NCI-H524 treated with DMSO at 0.1 percent for 48 hours (cell line): ENCODE data around the gene PRM3.
"Not testable (repeated sequence)": the region's sequence is repeated elsewhere in the genome, so short reads cannot be mapped to it uniquely, and the experiment has no call there.

Experiments used
- DNase-seq: peaks from one replicate; lab custom pipeline; 2025; lab: John Stamatoyannopoulos, UW

Gene PRM3

DNA sequence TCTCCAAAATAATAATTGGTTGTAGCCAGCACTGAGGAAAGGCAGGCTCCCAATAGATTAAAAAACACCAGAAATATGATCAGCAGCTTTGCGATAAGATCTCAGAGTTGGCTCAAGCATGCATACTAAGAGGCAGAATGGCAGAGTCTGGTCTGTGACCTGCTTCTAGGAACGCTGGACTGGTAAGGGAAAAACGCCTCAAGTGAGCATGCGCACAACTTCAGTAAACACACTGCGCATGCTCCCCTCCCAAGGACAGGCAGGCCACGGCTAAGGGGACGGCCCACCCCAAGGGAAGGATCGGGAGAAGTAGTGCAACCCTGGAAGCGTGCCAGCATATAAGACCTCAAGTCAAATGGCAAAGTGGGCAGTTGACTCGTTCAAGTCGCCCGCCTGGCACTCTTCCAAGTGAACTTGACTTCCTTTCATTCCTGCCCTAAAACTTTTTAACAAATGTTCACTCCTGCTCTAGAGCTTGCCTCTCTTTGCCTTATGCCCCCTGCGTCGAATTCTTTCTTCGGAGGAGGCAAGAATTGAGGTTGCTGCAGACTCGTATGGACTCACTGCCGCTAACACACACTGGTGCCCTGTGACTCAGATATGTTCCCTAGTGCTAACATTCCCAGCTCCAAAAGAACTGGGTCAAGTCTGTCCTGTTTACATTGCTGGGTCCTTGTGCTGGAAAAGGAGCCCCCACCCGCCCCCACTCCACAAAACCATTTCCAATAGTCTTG lies 30.1 kb upstream of the PRM3 start:
- DNase-seq: no peak

DNA sequence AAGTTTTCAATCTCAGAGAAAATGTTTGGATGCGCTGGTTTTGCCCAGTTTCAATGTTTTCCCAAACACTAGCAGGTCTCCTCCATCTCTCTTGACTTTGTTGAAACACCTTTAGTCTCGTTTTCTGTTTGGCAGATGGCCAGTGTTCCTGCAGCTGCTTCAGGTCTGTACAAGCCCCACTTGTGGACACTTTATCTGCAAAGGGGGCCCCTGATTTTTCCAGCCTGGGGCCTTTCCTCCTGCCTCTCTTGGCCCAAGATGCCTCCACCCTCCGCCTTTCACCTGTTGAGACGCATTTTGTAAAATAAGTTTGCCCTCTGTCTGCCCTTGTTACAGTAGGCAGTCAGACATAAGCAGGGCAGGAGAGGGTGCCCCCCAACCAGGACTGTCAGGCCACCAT lies 29.5 kb upstream of the PRM3 start:
- no peak for DNase-seq

DNA sequence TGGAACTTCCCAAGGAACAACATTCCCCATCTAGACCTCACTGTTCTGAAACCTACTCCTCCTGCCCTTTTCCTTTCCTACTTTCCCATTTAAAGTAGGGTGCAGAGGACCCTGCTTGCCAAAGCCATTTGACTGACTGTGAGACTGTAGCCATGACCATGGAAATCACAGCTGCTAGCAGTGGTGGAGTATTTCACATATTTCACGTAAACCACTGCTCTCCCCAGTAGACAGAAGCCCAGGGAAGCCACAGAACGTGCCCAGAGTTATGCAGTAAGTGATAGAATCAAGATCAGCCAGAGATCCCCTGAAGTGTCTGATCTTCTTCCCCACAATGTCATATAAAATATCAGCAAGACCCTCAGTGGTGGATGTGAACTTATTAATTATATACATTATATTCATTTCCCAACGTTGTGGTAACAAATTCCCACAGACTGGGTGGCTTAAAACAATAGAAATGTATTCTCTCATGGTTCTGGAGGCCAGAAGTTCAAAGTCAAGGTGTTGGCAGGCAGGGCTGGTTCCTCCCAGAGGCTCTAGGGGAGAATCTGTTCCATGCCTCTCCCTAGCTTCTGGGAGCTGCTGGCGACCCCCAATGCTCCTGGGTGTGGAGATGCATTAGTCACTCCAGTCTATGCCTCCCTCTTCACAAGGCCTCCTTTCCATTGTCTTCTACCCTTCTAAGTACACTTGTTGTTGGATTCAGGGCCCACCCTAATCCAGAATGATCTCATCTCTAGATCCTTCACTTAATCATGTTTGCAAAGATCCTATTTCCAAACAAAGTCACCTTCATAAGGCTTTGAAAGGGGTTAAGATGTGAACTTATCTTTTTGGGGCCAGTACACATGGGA lies 28.4 kb upstream of the PRM3 start:
- no peak for DNase-seq

DNA sequence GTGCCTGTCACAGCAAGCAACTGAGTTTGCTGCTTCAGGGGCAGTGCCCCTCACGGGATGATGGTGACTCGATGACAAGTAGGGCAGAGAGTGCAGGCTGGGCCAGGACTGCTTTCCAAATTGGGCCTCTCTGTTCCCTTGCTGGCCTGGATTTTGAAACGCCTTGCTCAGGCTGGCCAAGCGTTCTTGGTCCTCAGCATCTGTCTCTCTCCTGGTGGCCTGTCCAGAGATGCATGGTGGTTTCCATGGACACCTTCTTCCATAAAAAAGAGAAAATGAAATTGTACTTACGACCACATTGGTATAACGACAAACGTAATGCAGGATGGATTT lies 27.1 kb upstream of the PRM3 start:
- DNase-seq: no peak

DNA sequence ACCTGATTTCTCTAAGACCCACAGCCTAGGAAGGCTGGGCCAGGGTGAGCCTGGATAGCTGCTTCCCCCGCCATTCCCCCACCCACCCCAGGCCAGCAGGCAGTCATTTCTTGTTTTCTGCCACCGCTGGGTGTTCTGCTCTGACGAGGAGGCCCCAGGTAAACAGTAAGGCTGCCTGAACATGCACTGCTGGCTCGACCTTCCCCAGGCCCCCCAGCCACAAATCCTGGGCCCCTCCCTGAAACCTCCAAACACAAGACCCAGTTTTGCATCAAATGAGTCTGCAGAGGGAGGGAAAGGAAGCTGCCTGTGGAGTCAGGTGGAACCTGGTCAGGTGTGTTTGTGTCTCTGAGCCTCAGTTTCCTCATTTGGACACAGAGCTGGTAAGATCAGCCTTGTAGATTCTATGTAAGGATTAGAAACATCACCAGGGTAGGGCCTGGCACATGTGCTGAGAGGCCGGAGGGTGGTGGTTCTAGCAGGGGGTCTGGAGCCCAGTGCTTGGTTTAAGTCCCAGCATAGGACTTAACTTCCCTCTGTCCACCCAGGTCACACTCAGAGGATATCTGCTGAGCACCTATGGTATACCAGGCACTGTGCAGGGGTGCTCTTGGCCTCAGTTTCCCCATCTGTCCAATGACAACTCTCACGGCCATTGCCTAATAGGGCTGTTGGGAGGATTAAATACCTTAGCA lies 26.6 kb upstream of the PRM3 start:
- DNase-seq: no peak

DNA sequence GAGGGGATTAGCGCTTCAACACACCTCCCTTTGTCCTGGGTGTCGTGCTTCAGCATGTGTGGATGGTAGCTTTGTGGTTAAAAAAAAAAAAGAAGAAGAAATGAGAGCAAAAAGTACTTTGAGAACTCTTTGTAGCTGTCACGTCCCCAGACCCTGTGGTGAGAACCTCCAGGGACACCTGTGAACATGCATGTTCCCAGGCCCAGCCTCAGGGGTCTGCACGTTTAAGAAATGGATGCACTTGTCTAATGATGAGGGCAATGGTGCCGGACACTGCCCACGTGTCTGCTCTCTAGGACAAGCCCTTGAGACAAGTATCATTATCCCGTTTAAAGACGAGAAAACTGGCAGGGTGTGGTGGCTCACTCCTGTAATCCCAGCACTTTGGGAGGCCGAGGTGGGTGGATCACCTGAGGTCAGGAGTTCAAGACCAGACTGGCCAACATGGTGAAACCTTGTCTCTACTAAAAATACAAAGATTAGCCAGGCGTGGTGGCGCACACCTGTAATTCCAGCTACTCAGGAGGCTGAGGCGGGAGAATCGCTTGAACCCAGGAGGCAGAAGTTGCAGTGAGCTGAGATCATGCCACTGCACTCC lies 25.6 kb upstream of the PRM3 start:
- not testable (repeated sequence) for DNase-seq

DNA sequence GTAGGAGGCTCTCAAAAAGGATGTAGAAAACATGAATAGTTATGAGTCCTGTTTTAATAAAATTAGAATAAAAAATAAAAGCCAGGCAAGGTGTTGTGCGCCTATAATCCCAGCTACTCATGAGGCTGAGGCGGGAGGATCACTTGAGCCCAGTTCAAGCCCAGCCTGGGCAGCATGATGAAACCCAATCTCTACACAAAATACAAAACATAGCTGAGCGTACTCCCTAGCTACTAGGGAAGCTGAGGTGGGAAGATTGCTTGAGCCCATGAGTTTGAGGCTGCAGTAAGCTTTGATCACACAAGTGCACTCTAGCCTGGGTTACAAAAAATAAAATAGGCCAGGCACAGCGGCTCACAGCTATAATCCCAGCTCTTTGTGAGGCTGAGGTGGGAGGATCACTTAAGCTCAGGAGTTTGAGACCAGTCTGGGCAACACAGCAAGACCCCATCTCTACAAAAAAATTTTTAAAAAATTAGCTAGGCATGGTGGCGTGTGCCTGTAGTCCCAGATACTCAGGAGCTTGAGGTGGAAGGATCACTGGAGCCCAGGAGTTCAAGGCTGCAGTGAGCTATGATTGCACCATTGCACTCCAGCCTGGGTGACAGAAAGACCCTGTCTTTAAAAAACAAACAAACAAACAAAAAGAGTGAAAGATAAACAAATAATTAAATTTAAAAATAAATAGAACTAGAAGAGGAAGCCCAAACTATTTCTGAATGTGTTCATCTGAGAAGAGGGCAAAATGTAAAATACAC lies 24.9 kb upstream of the PRM3 start:
- DNase-seq: no peak

DNA sequence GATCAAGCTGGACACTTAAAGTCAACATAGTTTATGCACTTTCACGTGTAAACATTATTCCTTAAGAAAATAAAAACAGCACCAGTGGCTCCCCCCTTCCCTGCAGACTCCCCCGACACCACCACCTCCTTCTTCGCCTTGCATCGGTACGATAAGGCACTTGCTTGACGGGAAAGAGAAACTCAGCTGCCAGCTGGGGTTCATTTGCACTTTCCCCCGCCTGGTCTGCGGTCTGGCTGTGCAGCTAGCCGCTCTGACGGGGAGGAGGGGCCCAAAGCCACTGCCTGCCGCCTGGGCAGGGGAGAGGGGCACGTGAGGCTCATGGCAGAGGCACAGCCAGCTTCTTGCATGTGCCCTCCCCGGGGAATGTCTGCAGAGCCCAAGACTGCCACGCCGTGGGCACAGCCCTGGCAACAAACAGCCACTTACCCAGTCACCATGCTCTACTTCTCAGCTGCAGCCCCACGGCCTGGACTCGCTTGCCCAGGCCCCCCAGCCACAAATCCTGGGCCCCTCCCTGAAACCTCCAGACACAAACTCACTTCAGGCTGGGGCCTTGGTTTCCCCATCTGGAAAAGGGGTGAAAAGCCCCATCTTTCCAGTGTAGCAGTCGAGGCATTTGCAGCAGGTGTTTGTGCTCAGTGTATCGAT lies 24.2 kb upstream of the PRM3 start:
- DNase-seq: no peak

DNA sequence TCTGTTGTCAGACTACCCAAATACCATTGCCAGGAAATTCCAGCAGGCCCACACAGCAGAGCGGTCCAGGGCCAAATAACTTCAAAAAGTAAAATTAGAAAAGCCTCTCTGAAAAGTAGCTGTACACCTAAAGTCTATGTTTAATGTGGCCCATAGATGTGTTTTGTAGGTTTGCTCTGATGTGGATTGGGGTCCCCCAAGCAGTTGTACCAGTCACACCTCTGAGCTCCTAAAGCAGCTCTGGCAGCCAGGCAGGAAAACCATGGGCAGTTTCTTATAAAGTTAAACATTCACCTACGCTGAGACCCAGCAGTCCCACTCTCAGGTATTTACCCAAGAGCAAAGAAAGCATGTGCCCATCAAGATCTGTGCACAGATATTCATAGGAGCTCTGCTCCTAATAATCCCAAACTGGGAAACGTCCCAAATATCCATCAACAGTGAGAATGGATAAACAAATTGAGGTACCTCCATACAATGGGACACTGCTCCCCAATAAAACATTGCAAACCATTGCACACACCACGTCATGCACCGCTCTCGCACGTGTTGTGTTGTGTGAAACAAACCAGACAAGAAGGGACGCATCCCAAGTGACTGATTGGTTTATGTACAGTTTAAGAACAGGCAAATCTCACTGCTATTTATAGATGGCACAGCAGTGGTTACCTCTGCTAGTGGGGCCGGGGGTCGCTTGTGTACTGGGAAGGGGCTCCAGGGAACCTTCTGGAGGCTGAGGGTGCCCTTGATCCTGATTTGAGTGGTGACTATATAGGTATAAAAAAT lies 23.5 kb upstream of the PRM3 start:
- no peak for DNase-seq

DNA sequence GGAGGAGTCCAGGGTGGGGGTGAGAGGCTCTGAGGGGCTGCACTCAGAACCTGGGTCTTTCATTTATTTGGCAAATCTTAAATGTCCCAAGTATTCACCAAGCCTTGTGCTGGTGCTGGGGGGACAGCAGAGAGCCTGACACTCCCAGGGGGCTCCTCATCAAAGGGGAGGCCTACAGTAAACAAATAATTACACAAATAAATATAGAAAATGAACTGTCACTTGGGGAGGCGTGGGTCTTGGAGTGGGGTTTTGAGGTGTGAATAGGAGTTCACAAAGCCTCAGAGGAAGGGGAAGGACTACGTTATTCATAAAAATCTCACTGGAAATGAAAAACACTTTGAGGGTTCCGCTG lies 22.9 kb upstream of the PRM3 start:
- no peak for DNase-seq

DNA sequence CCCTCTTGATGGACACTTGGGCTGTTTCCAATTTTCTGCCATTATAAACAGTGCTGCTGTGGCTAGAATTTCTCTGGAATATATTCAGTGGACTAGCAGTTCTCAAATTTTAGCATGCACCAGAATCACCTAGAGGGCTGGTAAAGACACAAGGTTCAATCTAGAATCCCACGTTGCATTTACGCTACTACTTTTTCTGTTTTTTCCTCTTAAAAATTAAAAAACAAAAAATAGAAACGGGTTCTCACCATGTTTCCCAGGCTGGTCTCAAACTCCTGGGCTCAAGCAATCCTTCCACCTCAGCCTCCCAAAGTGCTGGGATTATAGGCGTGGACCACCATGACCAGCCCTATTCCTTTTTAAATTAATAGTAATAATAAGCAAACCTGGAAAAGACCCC lies 22.2 kb upstream of the PRM3 start:
- no peak for DNase-seq

DNA sequence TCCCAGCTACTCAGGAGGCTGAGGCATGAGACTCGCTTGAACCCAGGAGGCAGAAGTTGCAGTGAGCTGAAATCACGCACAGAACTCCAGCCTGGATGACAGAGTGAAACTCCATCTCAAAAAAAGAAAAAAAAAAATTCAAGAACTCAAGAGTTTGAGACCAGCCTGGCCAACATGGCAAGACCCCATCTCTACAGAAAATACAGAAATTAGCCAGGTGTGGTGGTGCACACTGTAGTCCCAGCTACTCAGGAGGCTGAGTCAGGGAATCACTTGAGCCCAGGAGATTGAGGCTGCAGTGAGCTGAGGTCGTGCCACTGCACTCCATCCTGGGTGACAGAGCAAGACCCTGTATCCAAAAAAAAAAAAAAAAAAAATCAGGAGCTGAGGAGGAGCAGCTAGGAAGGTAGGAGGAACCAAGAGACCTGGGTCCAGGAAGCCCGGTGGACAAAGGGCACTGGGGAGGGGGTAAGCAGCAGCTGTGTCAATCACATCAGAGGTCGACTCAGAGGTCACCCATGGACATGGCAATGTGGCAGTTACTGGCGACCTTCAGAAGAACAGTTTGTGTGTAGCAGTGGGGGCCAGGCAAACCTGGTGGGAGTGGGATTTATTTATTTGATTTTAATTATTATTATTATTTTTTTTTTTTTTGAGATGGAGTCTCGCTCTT lies 18.8 kb upstream of the PRM3 start:
- no peak for DNase-seq

DNA sequence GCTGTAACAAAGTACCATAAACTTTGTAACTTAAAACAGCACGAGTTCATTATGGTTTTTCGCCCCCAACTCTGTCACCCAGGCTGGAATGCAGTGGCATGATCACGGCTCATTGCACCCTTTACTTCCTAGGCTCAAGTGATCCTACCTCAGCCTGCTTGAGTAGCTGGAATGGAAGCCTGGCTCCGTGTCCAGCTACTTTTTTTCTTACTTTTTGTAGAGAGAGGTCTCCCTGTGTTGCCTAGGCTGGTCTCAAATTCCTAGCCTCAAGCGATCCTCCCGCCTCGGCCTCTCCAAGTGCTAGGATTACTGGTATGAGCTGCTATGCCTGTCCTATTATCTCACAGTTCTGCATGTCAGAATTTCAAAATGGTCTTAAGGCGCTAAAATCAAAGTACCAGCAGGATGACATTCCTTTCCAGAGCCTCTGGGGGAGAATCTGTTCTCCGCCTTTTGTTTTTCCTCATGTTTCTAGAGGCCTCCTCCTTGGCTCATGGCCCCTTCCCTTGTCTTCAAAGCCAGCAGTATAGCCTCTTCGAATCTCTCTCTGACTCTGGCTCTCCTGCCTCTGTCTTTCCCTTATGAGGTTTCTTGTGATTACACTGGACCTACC lies 17.8 kb upstream of the PRM3 start:
- DNase-seq: no peak

DNA sequence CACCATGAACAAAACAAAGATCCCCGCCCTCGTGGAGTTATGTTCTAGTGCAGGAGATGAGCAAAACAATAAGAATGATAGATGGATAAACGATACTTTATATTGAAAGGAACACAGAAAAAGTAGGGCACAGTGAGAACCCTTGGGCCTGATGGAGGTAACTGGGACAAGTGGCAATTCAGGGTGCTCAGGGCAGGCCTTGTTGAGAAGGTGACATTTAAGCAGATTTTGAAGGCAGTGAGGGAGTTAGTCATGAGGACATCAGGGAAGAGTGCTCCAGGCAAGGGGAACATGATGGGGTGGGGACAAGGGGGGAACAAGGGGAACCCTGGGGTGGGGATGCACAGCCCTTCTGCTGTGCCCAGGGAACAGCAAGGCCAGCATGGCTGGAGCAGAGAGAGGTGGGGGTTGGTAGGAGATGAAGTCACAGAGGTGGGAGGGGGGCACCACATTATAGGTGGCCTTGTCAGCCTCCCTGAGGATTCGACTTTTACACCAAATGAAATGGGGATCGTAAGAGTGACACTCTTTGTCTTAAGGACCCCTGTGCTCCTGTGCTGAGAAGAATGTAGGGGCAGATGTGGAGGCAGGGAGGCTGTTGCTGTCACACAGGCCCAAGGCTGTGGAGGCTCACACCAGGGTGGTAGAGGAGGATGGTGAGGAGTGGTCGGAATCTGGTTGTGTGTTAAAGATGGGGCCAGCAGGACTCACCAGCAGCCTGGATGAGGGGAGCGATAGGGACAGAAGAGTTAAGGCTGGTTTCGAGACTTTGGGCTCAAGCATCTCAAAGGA lies 16.9 kb upstream of the PRM3 start:
- DNase-seq: no peak

DNA sequence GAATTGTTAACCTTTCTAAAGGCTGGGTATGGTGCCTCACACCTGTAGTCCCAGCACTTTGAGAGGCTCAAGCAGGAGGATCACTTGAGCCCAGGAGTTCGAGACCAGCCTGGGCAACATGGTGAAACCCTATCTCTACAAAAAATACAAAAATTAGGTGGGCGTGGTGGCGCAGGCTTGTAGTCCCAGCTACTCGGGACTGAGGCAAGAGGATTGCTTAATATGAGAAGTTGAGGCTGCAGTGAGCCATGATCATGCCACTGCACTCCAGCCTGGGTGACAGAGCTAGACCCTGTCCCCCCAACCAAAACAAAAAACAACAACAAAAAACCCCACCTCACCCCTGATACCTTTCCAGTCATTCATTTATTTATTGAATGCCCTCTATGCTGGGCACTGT lies 16.3 kb upstream of the PRM3 start:
- DNase-seq: not testable (repeated sequence)

DNA sequence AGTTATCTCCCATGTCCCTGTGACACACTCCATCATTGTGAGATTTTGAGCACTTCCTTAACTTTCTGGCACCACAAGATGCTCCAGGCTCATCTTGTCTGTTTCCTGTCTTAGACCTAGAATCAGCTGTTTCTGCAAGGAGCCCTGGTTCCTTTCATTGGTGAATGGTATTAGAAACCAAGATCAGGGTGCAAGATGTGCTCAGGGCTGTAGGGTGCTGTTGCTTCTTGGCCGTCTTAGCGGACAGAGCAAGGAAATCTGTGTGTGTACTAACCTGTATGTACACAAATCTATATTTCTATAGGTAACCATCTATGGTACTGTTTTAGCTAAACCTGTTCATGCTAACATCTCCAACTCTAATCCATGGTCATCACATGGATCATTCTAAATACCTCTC lies 15.8 kb upstream of the PRM3 start:
- DNase-seq: no peak

DNA sequence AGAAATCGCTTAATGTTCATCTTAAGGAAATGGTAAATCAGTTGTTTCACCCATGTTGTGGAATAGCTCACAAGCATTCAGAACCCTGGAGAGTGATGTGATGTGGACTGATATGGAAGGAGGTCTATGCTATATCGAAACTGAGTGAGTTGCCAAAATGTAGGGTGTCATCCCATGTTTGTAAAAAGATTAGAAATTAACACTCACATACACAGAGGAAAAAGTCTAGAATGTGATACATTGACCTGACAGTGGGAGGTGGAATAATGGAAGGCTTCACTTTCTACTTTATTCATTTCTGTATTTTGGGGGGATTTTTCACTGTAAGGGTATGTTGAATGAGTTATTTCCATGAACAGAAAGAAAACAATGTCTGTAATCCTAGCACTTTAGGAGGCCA lies 12.4 kb upstream of the PRM3 start:
- no peak for DNase-seq

DNA sequence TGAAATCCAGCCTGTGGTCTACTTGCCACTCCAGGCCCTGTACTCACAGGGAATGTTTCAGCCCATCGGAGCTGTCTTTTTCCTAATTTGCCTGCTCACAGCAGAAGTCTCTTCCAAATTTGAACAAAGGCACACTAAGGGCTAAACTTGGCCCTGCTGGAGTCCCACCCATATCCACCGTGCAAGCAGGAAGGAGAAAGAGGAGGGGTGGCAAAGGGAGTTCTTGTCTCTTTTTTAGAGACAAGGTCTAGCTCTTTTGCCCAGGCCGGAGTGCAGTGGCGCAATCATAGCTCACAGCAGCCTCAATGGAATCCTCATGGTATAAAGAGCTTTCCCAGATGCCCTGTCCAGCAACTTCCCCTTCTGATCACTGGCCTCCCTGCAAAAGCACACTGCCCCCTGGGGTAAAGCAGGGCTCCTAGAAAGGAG lies 10.4 kb upstream of the PRM3 start:
- no peak for DNase-seq
